Transverse colon (tissue), 4 donors: ENCODE data around the gene LSM7. TPM values are rescaled to one million over a fixed set of nuclear protein-coding genes. Genes with fewer than 3 reads are reported as not detected.

Source experiments
- DNase-seq: peaks from one replicate; pipeline ENCODE4 v3.0.0-alpha.2; 2019
- H3K27ac ChIP-seq, 4 donors: fragments of 200-600 bp; sonication (generic); 2 replicates each; pipeline ENCODE4 v1.5.1; 2016 to 2018; ENCODE audit warnings: inconsistent platforms in 4 of 4
- H3K27me3 ChIP-seq: fragments of 200-600 bp; sonication (generic); 2 replicates; pipeline ENCODE4 v1.5.1; 2017; ENCODE audit warnings: inconsistent platforms
- H3K36me3 ChIP-seq, 4 donors: fragments of 200-600 bp; sonication (generic); 2 replicates each; pipeline ENCODE4 v1.5.1; 2017 to 2019; ENCODE audit warnings: inconsistent platforms in 4 of 4
- H3K4me1 ChIP-seq, 4 donors: fragments of 200-600 bp; sonication (generic); 2 replicates each; pipeline ENCODE4 v1.5.1; 2017 to 2020; ENCODE audit warnings: inconsistent platforms in 4 of 4
- H3K4me3 ChIP-seq, 4 donors: fragments of 200-600 bp; sonication (generic); 1 replicate in 1 of 4; 2 replicates in 3 of 4; pipeline versions ENCODE4 v1.5.1 to v1.6.1; 2017 to 2019; ENCODE audit warnings: inconsistent platforms in 4 of 4
- H3K9me3 ChIP-seq, 2 donors: fragments of 200-600 bp; sonication (generic); 2 replicates each; pipeline ENCODE4 v1.5.1; 2017 to 2019; ENCODE audit warnings: inconsistent platforms in 2 of 2
- CTCF ChIP-seq, 5 experiments: fragments of 200-600 bp in 3 of 5; fragments of 450-650 bp in 2 of 5; sonication (generic) in 3 of 5; IDR thresholded peaks; 1 replicate in 2 of 5; 2 replicates in 3 of 5; pipeline ENCODE4 v1.5.1; 2016 to 2017; ENCODE audit warnings: antibody characterized with exemption in 5 of 5, inconsistent platforms in 3 of 5, mild to moderate bottlenecking in 2 of 5, moderate library complexity in 1 of 5
- EP300 ChIP-seq: sonication (generic); formaldehyde crosslinking; IDR thresholded peaks from one replicate; pipeline ENCODE4 v1.6.1; 2017; ENCODE audit warnings: antibody characterized with exemption, low read depth
- POLR2A ChIP-seq: fragments of 450-650 bp; IDR thresholded peaks from one replicate; pipeline ENCODE4 v1.6.1; 2016; ENCODE audit warnings: antibody characterized with exemption, mild to moderate bottlenecking, moderate library complexity
- POLR2AphosphoS5 ChIP-seq, 3 donors: sonication (generic); formaldehyde crosslinking; IDR thresholded peaks; one replicate each; pipeline ENCODE4 v1.6.1; 2016; ENCODE audit warnings: antibody characterized with exemption in 3 of 3
- WGBS, 2 donors: methylation state at CpG; one replicate each; pipeline ENCODE4 v1.1.5; 2018; ENCODE audit warnings: low coverage in 1 of 2; 5-methylcytosine and 5-hydroxymethylcytosine counted together
- in situ Hi-C, 4 donors: fragments of 200-750 bp; cut with MboI; loops; one replicate each; pipeline versions ENCODE4 v1.15.0 to v1.15.1; 2017; ENCODE audit warnings: low sequenced_read_pairs in 3 of 4, low pct_ligation_motif_present in 1 of 4, low pct_unique_long_range_greater_than_20kb in 1 of 4
- intact Hi-C: fragments of 100-400 bp; cut with DNase I; formaldehyde crosslinking; loops from one replicate; pipeline ENCODE4 v1.15.1; 2023; ENCODE audit warnings: low total_unique reads
- total RNA-seq, 4 donors: library from RNA; depleted of rRNA; stranded (reverse); fragments of >200 nt; gene quantifications; one replicate each; pipeline ENCODE4 v1.1.0, GENCODE V29; 2016

The LSM7 gene
- total RNA-seq, 4 donors from 2014 or later: 62.9 to 151 (median 132) TPM

GRCh38 chr19:2306971-2307370 is 21.4 kb downstream of the LSM7 start:
- 71% methylated on average over 16 of the region's 17 CpGs; no CpG with 5 or more reads in 1 of the 2 donors for WGBS, 2 donors
- no peak overlapping the region for H3K4me3 ChIP-seq
- peaks cover 85% of the 10 kb centered on the region for H3K27me3 ChIP-seq
- no peaks in the 10 kb centered on the region for H3K36me3 ChIP-seq
- in situ Hi-C loops (loop anchor here in 1 of 4 donors (25.0 kb wide), 1 partner anchor 305 kb away; no protein-coding TSS in a partner anchor), intact Hi-C loops (no loop called here)
- no peak for TF ChIP-seq POLR2A
- no peak for TF ChIP-seq POLR2AphosphoS5 (IDR thresholded peaks at IDR 0.05)
- no peak for TF ChIP-seq CTCF (IDR thresholded peaks at IDR 0.05)
- no peak for TF ChIP-seq EP300
- H3K9me3 ChIP-seq: no peaks in the 10 kb centered on the region
- H3K4me1 ChIP-seq: peaks cover 3 to 20% (median 12%) of the 10 kb centered on the region in 4 donors
- no peak for DNase-seq
- no peak overlapping the region for H3K27ac ChIP-seq

DNA sequence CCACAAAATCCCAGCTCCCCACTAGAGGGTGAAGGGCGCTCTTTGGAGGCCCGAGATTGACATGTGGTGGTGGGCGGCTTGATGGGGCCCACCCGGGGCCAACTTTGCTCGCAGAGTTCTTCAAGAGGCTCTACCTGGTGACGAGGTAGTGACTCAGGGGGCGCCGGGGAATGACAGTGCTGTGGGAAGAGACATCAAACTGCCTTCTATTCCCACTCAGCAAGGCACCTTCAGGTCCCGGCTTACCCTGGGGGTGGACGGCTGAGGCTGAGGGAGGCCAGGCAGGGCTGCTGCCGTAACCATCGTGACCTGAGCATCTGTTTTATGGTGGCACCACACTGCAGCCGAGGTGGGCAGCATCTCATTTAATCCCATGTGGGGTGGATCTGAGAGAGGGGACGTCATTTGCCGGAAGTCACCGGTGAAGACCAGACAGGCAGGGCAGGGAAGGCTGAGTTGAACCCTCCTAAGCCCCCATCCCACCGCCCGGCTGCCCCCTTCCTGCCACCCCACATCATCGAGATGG is 22.0 kb downstream of the LSM7 start:
- in situ Hi-C loops (loop anchor here in 1 of 4 donors (25.0 kb wide), 1 partner anchor 306 kb away; no protein-coding TSS in a partner anchor), intact Hi-C loops (no loop called here)
- H3K36me3 ChIP-seq: no peaks in the 10 kb centered on the region
- H3K27ac ChIP-seq: no peak overlapping the region
- no peaks in the 10 kb centered on the region for H3K9me3 ChIP-seq
- TF ChIP-seq CTCF (IDR thresholded peaks at IDR 0.05) (no peak), POLR2AphosphoS5 (IDR thresholded peaks at IDR 0.05) (no peak)
- H3K4me1 ChIP-seq: peaks cover 3 to 20% (median 12%) of the 10 kb centered on the region in 4 donors
- peaks cover 82% of the 10 kb centered on the region for H3K27me3 ChIP-seq
- no peak overlapping the region for H3K4me3 ChIP-seq
- 72% methylated on average over 19 of the region's 19 CpGs; no CpG with 5 or more reads in 1 of the 2 donors for WGBS, 2 donors
- DNase-seq: no peak

DNA sequence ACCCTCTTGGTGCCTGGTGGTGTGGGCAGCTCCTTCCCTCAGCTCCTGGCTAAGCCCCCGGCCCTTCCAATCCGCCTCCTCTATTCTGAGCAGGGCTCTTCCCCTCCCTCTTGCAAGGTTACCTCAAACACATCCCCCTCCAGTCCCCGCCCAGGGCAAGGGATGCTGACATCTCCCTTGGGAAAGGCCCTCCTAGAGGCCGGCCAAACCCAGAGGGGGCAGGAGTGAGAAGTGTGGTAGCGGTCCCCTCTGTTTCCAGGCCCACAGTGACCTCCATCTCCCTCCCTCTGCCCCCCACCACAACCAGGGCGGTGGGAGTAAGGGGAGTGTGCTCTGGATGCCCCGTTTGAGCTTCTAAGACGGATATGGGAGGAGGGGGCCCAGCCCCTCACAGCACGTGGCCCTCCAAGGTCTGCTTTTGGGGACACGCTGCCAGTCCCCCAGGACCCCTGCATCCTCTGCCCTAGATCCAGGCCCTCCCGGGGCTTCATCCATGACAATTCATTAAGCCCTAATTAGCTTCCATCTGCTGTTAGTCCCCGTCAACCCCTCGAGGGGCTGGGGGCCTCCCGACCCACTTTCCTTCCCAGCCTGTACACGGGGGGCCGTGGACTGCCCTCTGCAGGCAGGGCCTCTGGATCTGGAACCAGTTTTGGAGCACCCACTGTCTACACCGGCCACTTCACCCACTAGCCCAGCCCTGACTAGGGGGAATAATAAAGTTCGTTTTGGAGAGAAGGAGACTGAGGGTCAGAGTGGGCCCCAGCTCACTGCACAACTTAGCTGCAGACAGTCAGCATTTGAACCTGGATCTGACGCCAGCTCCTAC is 22.7 kb downstream of the LSM7 start:
- 76% methylated on average over 18 of the region's 19 CpGs; no CpG with 5 or more reads in 1 of the 2 donors for WGBS, 2 donors
- intact Hi-C loops (no loop called here), in situ Hi-C loops (loop anchor here in 1 of 4 donors (25.0 kb wide), 1 partner anchor 307 kb away; no protein-coding TSS in a partner anchor)
- Histone ChIP-seq H3K27ac (no peak overlapping the region), H3K4me1 (peaks cover 3 to 20% (median 12%) of the 10 kb centered on the region in 4 donors), H3K27me3 (peaks cover 82% of the 10 kb centered on the region), H3K9me3 (no peaks in the 10 kb centered on the region), H3K4me3 (no peak overlapping the region), H3K36me3 (no peaks in the 10 kb centered on the region)
- TF ChIP-seq POLR2A (no peak), POLR2AphosphoS5 (IDR thresholded peaks at IDR 0.05) (no peak), CTCF (IDR thresholded peaks at IDR 0.05) (no peak), EP300 (no peak)
- no peak for DNase-seq

DNA sequence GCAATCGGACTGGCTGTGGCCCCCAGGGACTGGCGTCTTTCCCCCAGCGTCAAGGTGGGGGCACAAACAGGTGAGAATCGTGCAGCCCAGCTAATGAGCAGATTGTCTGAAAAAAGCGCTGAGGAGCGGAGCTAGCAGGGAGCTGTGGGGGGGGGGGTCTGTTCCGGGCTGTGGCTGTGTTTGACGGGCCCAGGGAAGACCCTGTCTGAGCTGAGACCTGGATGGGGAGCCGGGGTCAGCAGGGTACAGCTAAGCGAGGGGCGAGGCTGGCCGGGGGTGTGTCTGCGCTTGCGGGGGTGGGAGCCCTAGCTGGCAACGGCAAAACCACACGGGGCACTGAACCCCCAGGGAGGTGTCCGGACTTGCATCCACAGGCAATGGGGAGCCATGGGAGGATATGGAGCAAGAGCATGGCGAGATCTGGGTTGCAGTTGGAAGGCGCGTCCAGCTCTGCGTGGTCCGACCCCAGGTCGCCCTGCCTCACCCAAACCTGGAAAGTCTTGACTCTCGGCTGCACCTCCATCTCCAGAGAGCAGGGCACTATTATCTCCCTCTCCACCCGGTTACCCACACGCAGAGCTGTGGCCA is 25.1 kb downstream of the LSM7 start:
- Histone ChIP-seq H3K27me3 (peaks cover 61% of the 10 kb centered on the region), H3K4me1 (peaks cover 3 to 18% (median 11%) of the 10 kb centered on the region in 4 donors), H3K9me3 (no peaks in the 10 kb centered on the region), H3K27ac (no peak overlapping the region), H3K4me3 (no peak overlapping the region), H3K36me3 (no peaks in the 10 kb centered on the region)
- WGBS, 2 donors: 37 to 78% methylated on average over 5 to 24 of the region's 26 CpGs
- intact Hi-C loops: no loop called here
- no peak for DNase-seq
- TF ChIP-seq POLR2AphosphoS5 (IDR thresholded peaks at IDR 0.05) (no peak), EP300 (no peak), CTCF (IDR thresholded peaks at IDR 0.05) (no peak), POLR2A (no peak)
- in situ Hi-C loops: loop anchor here in 1 of 4 donors (25.0 kb wide), 1 partner anchor 309 kb away; no protein-coding TSS in a partner anchor
